Caco-2 (cell line): ENCODE measurements around the gene DIS3L2. TPM values are rescaled to one million over a fixed set of nuclear protein-coding genes. Genes with fewer than 3 reads are reported as not detected.

Experiments used
- BruUV-seq: library from RNA; stranded (reverse); fragments of 400-500 nt; replicated peaks from 2 replicates; lab custom pipeline; 2021; lab: Mats Ljungman, UMichigan
- CTCF ChIA-PET: fragments of 300-600 bp; sonication (Branson Sonifier 250); formaldehyde crosslinking; loops from one replicate; lab custom pipeline; 2022; ENCODE audit warnings: antibody characterized with exemption; lab: Charles Lee
- POLR2A ChIA-PET: fragments of 300-600 bp; sonication (Branson Sonifier 250); formaldehyde crosslinking; loops from one replicate; lab custom pipeline; 2022; ENCODE audit warnings: antibody characterized with exemption; lab: Charles Lee
- DNase-seq, 2 experiments: peaks; one replicate each; pipeline versions ENCODE4 v3.0.0 to v3.0.0-alpha.2; 2020 to 2022
- H3K27me3 ChIP-seq: replicated peaks from 2 replicates; pipeline ENCODE4 v1.6.0; 2011; ENCODE audit warnings: low read length; ENCODE audit not compliant: control insufficient read depth, insufficient read depth
- H3K36me3 ChIP-seq: 2 replicates; pipeline ENCODE4 v1.5.1; 2011; ENCODE audit warnings: low read length; ENCODE audit not compliant: control insufficient read depth, insufficient read depth
- H3K4me1 ChIP-seq: fragments of 250-450 bp; sonication (Bioruptor Pico); 2 replicates; pipeline ENCODE4 v1.5.1; 2020; ENCODE audit warnings: mild to moderate bottlenecking
- H3K4me3 ChIP-seq: 2 replicates; pipeline ENCODE4 v1.5.1; 2011; ENCODE audit warnings: low read depth, mild to moderate bottlenecking, control low read depth, low read length
- H3K9me3 ChIP-seq: fragments of 250-450 bp; sonication (Bioruptor Pico); 2 replicates; pipeline ENCODE4 v1.5.1; 2020; ENCODE audit warnings: mild to moderate bottlenecking, moderate library complexity
- H3K27ac Mint-ChIP-seq: one replicate; pipeline ENCODE4 v1.8.0; 2022; ENCODE audit warnings: mixed read lengths; ENCODE audit not compliant: unreplicated experiment
- H3K27me3 Mint-ChIP-seq: one replicate; pipeline ENCODE4 v1.8.0; 2022; ENCODE audit warnings: mixed read lengths; ENCODE audit not compliant: insufficient read depth, unreplicated experiment
- H3K36me3 Mint-ChIP-seq: one replicate; pipeline ENCODE4 v1.8.0; 2022; ENCODE audit warnings: mild to moderate bottlenecking, mixed read lengths; ENCODE audit not compliant: insufficient read depth, unreplicated experiment
- H3K4me1 Mint-ChIP-seq: one replicate; pipeline ENCODE4 v1.8.0; 2022; ENCODE audit warnings: low read depth, mixed read lengths; ENCODE audit not compliant: unreplicated experiment
- H3K4me3 Mint-ChIP-seq: one replicate; pipeline ENCODE4 v1.8.0; 2022; ENCODE audit warnings: mild to moderate bottlenecking, moderate library complexity, mixed read lengths; ENCODE audit not compliant: unreplicated experiment
- H3K9me3 Mint-ChIP-seq: one replicate; pipeline ENCODE4 v1.8.0; 2022; ENCODE audit warnings: mixed read lengths; ENCODE audit not compliant: unreplicated experiment
- intact Hi-C: fragments of 100-400 bp; cut with micrococcal nuclease; formaldehyde crosslinking; loops from one replicate; pipeline ENCODE4 v1.10.0; 2022; ENCODE audit not compliant: unreplicated experiment
- total RNA-seq: library from RNA; stranded (reverse); gene quantifications from 2 replicates; pipeline ENCODE4 v1.2.3, GENCODE V29; 2022
- TF ChIP-seq, protein P1 (sequence below), 2 experiments: fragments of 200-600 bp in 1 of 2; IDR thresholded peaks; 1 replicate in 1 of 2; 2 replicates in 1 of 2; pipeline versions ENCODE4 v1.5.1 to v1.8.0; 2011 to 2022; ENCODE audit warnings: antibody characterized with exemption in 1 of 2, control low read depth in 1 of 2, inconsistent platforms in 1 of 2, low read depth in 1 of 2, low read length in 1 of 2, mild to moderate bottlenecking in 1 of 2, moderate library complexity in 1 of 2; ENCODE audit not compliant: insufficient read depth in 1 of 2, severe bottlenecking in 1 of 2, unreplicated experiment in 1 of 2

DIS3L2 gene
- total RNA-seq, 1 experiment from 2014 or later = 15.5 TPM

DNA sequence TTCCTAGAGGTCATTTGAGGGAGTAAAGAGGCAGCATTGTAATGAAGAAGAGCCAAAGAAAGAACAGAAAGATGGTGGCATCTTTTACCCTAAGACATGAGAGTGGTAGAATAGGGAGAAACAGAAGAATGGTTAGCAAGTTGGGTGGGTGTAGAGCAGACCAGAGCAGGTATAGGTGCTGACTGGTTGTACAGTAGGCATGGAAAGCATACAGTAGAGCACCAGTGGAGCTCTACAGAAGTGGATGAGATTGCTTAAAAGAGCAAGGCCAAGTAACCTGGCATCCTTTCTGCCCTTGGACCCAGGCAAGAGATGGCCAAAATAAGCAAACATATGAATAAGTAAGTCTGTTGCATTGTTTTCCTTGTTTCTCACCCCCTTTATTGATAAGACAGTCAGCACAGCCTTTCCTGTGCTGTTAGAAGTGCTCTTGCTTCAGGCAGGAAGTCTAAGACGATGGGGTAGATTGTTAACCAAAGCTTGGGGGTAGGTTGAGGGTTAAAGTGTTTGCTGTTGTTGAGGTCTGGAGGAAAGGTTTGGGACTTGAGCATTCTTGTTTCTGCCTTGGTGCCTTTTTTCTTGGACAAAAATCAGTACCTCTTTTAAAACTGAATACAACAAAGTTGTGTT lies 76.9 kb downstream of the DIS3L2 start:
- TF ChIP-seq, protein P1, sequence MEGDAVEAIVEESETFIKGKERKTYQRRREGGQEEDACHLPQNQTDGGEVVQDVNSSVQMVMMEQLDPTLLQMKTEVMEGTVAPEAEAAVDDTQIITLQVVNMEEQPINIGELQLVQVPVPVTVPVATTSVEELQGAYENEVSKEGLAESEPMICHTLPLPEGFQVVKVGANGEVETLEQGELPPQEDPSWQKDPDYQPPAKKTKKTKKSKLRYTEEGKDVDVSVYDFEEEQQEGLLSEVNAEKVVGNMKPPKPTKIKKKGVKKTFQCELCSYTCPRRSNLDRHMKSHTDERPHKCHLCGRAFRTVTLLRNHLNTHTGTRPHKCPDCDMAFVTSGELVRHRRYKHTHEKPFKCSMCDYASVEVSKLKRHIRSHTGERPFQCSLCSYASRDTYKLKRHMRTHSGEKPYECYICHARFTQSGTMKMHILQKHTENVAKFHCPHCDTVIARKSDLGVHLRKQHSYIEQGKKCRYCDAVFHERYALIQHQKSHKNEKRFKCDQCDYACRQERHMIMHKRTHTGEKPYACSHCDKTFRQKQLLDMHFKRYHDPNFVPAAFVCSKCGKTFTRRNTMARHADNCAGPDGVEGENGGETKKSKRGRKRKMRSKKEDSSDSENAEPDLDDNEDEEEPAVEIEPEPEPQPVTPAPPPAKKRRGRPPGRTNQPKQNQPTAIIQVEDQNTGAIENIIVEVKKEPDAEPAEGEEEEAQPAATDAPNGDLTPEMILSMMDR (IDR thresholded peaks at IDR 0.05; ENCODE audit: insufficient read depth in 1 of 2, low read depth in 1 of 2, low read length in 1 of 2, severe bottlenecking in 1 of 2, unreplicated experiment in 1 of 2) = no peak
- Mint-ChIP-seq H3K36me3 (no peaks in the 10 kb centered on the region), H3K4me1 (no peaks in the 10 kb centered on the region), H3K4me3 (no peak overlapping the region), H3K27me3 (no peaks in the 10 kb centered on the region), H3K9me3 (peaks cover 22% of the 10 kb centered on the region), H3K27ac (no peak overlapping the region)
- intact Hi-C loops = no loop called here
- H3K36me3 ChIP-seq = no peaks in the 10 kb centered on the region
- H3K4me1 ChIP-seq = no peaks in the 10 kb centered on the region
- ChIA-PET POLR2A (no interaction called here), CTCF (no interaction called here)
- no peaks in the 10 kb centered on the region; the same call in 1 of the 2 replicates for H3K27me3 ChIP-seq
- no peaks in the 10 kb centered on the region for H3K9me3 ChIP-seq
- BruUV-seq = no TSS peak
- no peak for DNase-seq
- no peak overlapping the region for H3K4me3 ChIP-seq

GRCh38 chr2:232038881-232039485 lies 77.5 kb downstream of the DIS3L2 start:
- no peak for DNase-seq
- BruUV-seq = no TSS peak
- no peaks in the 10 kb centered on the region; the same call in 1 of the 2 replicates for H3K27me3 ChIP-seq
- Mint-ChIP-seq H3K9me3 (peaks cover 22% of the 10 kb centered on the region), H3K4me3 (no peak overlapping the region), H3K27me3 (no peaks in the 10 kb centered on the region), H3K27ac (no peak overlapping the region), H3K36me3 (no peaks in the 10 kb centered on the region), H3K4me1 (no peaks in the 10 kb centered on the region)
- intact Hi-C loops = no loop called here
- H3K9me3 ChIP-seq = no peaks in the 10 kb centered on the region
- no peaks in the 10 kb centered on the region for H3K36me3 ChIP-seq
- H3K4me3 ChIP-seq = no peak overlapping the region
- ChIA-PET CTCF (no interaction called here), POLR2A (no interaction called here)
- TF ChIP-seq, protein P1 (IDR thresholded peaks at IDR 0.05; ENCODE audit: insufficient read depth in 1 of 2, low read depth in 1 of 2, low read length in 1 of 2, severe bottlenecking in 1 of 2, unreplicated experiment in 1 of 2) = no peak
- no peaks in the 10 kb centered on the region for H3K4me1 ChIP-seq

GRCh38 chr2:232042911-232043574 lies 81.5 kb downstream of the DIS3L2 start:
- Mint-ChIP-seq H3K4me3 (no peak overlapping the region), H3K4me1 (no peaks in the 10 kb centered on the region), H3K9me3 (no peaks in the 10 kb centered on the region), H3K36me3 (no peaks in the 10 kb centered on the region), H3K27me3 (no peaks in the 10 kb centered on the region), H3K27ac (no peak overlapping the region)
- no peaks in the 10 kb centered on the region for H3K9me3 ChIP-seq
- H3K4me1 ChIP-seq = no peaks in the 10 kb centered on the region
- H3K4me3 ChIP-seq = no peak overlapping the region
- POLR2A ChIA-PET = no interaction called here
- no peaks in the 10 kb centered on the region for H3K36me3 ChIP-seq
- DNase-seq = no peak
- intact Hi-C loops = no loop called here
- CTCF ChIA-PET = no interaction called here
- BruUV-seq = no TSS peak
- no peaks in the 10 kb centered on the region; the same call in 1 of the 2 replicates for H3K27me3 ChIP-seq
- TF ChIP-seq, protein P1 (IDR thresholded peaks at IDR 0.05; ENCODE audit: insufficient read depth in 1 of 2, low read depth in 1 of 2, low read length in 1 of 2, severe bottlenecking in 1 of 2, unreplicated experiment in 1 of 2) = no peak
